GM18870 (cell line): ENCODE measurements around the gene UBE2QL1.

Source experiments
- ATAC-seq: cut with Tn5 transposase; IDR thresholded peaks from one replicate; pipeline ENCODE4 v1.9.1; 2021; ENCODE audit warnings: moderate library complexity; ENCODE audit not compliant: unreplicated experiment

UBE2QL1 gene

DNA sequence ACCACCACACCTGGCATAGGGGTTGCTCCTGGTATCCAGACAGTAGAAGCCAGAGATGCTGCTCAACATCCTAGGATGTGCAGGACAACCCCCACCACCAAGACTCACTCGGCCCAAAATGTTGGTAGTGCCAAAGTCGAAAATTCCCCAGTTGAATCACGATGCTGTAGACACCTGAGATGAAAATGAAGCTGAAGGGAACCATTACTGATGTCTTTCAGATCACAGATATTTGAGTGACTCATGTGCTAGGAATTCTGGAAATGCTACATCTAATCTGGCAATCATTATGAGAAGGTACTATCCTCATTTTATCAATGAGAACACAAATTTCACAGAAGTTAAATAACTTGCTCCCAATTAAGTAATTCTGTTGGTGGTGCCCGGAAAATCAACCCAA, 21.0 kb upstream of the UBE2QL1 start:
- ATAC-seq: no peak

DNA sequence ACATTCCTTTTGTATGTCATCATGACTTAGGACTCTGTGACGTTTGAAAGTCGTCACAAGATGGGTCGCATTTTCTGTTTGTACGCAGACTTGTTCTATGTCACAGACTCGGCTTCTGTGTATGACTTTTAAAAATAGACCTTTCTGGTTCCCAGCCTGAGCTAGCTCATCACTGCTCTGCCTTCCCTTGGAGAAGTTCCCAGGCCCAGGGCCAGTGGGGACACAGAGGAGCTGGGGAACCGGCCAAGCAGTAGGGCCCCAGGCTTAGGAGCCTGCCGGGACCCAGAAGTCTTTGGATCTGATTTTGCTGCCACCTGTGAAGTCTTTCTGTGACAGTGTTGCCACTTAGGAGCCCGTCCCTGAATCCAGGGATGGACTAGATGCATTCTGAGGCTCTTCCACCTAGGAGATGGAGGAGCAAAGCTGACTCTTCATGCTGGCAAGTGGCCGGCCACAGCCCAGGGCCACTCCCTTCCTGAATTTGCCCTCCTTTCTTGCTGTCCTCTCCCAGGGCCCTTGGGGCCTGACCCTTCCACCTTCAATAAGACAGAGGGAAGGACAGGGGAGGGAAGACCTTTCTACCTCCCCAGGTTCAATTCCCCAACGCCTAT, 18.1 kb upstream of the UBE2QL1 start:
- no peak for ATAC-seq

DNA sequence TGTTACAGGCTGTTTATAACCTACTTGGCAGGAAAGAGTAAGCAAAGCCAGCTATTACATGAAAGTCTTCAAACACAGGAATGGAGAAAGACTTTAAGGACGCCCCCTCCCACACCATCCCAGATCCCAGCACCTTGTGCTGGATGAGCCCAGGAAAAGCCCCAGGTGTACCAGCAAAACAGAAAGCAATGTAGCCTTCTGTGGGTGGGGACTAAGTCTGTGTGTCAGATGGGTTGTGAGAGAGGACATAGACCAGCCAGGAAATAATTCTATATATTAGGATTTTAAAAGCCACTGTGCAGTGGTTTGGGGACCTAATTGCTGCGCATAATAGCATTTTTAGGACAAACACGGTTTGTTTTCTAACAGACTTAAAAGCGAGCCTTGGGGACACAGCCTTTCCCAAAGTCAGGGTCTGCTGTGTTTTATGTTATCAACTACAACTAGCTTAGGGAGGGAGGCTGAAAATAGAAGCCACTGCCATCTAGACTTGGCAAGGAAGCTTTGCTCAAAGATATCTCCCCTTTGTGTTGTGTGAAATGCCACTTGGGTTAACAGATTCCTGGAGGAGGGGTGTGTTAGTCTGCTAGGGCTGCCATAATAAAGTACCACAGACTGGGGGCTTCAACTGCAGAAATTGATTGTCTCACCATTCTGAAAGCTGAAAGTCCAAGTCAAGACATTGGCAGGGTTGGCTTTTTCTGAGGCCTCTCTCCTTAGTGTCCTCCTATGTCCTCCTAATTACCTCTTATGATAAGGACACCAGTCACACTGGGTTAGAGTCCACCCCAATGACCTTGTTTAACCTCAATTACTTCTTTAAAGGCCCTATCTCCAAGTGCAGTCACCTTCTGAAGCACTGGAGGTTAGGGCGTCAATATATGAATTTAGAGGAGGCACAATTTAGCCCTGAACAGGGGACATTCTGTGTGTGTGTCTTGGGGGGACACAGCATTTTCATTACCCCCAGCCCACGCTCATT, 17.2 kb upstream of the UBE2QL1 start:
- ATAC-seq: no peak

DNA sequence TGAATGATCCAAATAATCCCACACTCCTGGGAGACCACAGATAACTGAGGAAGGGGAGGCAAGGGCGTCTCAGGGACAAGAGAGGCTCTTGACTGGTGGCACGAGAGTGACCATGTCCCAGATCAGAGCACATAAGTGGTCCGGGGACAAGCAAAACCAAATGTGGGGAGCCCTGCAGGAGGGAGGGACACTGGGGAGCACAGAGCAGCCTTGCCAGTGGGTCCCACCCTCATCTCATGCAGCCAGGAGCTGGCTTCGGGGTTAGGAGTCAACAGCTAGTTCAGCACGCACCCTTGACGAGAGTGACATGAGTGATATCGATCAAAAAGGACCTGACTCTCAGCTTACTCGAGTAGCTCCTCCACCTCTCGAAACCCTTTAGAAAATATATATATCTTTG, 16.5 kb upstream of the UBE2QL1 start:
- no peak for ATAC-seq

DNA sequence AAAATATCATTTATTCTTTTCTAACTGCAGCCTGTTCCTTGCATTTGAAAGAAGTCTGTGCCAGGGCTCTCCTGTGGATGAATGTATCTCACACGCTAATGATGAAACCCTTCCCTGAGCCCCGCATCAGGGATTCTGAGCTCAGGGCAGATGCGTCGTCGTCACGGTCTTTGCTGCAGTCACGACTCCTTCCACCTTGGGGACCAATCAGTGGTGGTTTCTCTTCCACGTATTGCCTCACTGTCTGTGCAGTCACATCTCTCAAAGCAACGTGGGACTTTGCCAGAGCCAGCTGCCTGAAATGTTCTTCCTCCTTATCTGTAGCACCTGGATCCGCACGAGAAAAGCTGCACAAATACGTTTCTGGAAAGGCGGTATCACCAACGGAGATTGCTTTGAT, 13.9 kb upstream of the UBE2QL1 start:
- ATAC-seq: no peak

DNA sequence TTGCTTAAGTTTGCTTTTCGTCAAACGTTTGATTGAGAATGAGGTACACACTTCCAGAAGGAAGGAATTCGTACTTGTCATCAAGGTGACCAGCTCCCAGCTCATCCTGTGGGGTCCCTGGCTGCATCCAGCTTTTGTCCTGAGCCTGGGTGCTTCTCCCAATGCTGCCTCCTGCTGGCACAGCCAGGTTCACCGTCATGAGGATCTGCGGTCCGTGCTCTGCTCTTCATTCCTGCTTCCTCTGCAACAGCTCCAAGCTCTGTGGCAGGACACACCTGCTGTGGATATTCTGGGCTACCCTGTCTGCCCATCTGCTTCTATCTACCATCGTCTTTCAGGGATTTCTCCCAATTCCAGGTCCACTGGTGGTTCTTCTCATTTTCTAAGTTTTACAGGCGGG, 13.3 kb upstream of the UBE2QL1 start:
- ATAC-seq: no peak

DNA sequence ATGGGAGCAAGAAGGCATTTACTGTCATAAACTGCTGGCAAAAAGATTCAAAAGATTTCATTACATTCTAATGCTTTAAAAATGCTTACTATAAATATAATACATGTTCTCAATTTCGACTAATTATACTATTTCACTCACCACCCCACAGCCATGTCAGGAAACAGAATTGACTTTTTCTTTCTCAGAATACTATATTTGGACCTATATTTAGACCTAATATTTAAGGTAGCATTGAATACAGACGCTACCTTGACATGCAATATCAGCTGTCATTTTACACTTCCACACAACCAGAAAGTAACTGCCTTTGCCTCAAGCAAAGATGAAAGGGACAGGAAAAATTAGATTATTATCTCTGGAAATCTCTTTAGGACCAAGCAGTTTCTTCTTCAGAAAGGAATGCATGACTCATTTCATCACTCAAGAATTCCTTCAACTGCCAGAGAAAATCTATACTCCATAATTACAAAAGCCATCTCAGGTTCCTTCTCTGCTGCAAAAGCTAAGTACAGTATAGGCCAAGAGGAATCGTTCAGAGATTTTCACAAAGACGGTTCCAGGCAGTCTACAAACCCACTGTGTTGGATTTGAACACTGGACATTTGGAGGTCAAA, 11.8 kb upstream of the UBE2QL1 start:
- ATAC-seq: no peak

DNA sequence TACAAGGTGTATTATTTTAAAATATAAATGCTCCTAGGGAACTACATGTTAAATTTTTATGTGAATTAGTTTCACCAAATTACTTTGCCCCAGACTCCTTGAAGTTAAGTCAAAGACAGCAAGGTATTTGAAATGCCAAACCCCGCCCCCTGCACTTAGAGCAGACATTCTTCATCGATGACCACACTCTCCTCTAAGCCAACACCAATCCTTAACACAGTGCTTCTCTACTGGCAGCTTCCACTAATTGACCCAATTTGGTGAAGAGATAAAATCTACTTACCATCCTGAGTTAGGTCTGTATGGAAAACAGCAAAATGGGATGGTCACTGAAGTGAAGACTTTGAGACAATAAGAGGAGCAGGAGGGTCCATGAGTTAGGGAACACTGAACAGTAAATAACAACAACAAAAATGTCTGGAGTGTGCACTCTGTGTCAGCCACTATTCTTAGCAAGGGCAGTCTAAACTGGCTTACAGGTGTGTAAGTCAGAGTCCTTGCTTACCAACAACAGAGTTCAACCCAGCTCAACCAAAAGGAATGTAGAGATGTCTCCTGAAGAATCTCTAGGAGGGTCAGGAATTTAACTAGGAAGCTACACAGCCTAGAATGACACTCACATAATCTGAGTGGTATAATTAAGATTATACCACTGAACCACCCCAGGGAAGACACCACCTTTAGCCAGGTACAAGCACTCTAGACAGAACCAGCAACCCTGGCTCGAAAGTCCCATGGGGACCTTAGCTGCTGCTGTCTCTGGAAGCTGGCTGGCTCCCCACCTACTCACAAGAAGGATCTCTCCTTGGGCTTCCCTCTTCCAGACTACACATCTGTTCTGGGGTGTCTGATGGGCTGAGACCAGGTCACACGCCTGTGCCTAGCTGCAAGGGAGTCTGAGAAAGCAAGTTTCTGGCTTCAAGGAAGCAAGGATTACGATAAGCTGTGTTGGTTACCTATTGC, 8.8 kb upstream of the UBE2QL1 start:
- ATAC-seq: no peak

DNA sequence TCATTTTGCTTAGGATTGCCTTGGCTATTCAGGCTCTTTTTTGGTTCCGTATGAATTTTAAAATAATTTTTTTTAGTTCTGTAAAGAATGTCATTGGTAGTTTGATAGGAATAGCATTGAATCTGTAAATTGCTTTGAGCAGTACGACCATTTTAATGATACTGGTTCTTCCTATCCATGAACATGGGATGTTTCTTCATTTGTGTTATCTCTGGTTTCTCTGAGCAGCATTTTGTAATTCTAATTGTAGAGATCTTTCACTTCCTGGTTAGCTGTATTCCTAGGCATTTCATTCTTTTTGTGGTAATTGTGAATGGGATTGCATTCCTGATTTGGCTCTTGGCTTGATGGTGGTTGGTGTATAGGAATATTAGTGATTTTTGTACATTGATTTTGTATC, 6.3 kb upstream of the UBE2QL1 start:
- ATAC-seq: no peak

DNA sequence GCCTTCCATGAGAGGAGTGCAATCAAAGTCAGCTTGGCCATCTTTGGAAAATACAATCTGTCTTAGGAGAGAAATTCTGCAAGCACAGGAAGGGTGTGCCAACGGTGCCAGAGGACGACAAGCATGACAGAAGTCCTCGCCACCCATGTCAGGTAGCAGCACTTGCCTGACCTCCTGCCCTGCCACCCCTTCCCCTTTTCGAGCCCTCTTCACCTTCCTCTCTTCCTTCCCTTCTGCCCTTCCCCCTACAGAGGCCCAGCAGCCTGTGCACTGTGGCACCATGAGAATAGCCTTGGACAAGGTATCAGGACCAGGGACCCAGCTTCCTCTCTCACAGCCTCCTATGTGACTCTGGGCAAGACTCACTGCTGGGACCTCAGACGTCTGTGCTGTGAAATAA, 5.3 kb upstream of the UBE2QL1 start:
- no peak for ATAC-seq

DNA sequence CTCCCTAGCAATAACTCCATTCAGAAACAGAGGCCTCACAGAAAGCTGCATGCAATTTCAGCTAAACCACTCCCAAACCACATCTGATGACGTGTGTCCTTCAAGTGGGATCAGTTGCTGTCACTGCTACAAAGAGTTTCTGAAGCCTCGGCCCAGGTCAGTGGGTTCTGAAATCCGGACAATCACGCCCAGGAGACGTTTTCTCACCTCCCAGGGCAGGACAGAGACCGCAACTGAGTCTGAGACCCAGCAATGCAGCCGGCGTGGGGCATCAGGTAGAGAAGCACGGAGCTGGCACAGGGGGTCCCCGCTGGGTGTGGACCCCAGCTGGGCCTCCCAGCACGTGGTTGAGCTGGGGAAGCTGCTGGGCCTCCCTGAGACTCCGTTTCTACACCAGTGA, 2.6 kb upstream of the UBE2QL1 start:
- no peak for ATAC-seq

DNA sequence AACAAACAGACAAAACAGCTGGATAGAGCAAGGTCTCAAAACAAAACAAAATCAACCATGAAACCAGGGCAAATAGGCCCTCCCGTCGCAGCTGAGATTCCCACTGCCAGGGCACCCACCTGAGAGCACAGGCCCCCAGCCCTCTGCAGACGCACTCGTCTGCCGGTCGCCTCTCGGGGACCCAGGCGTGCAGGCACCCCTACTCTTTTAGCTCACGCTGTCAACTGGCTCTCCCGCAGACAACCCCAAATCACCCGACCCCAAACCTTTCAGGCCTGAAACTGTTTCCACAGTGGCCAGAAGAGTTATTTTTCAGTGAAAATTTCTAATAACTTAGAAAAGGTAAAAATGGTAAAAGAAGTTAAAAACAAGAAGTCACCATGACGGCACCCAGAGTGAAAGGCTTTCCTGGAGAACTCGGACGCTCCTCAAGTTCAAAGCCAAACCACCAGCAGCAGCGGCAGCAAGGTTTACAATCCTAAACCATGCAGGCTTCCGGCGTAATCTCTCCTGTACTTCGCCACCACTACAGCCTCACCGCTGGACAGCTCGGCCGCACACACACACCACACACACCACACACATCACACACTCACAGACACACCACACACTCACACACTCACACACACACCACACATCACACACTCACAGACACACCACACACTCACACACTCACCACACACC, 1.9 kb upstream of the UBE2QL1 start:
- ATAC-seq: no peak

DNA sequence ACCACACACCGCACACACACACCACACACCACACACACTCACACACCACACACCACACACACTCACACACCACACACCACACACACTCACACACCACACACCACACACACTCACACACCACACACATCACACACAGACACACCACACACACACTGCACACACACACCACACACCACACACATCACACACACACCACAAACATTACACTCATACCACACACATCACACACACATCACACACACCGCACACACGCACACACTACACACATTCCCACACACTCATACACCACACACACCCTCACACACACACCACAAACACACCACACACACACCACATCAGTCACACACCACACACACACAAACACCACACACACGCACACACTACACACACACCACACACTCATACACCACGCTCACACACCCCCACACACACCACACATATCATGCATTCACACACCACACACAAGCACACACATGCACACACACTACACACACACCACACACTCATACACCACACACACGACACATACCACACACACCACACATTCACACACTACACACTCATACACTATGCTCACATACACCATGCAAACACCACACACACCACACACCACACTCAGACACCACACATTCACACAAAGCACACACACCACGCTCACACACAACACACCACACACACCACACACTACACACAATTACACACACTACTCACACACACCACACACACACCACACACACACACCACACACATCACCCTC, 1.1 kb upstream of the UBE2QL1 start:
- ATAC-seq: no peak

DNA sequence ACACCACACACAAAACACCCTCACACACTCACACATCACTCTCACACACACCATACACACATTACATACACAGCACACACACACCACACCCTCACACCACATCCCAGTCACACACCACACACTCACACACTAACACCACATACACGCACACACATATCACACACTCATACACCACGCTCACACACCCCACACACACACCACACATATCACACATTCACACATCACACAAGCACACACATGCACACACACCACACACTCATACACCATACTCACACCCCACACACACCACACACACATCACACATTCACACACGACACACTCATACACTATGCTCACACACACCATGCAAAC, 543 bp upstream of the UBE2QL1 start:
- no peak for ATAC-seq

DNA sequence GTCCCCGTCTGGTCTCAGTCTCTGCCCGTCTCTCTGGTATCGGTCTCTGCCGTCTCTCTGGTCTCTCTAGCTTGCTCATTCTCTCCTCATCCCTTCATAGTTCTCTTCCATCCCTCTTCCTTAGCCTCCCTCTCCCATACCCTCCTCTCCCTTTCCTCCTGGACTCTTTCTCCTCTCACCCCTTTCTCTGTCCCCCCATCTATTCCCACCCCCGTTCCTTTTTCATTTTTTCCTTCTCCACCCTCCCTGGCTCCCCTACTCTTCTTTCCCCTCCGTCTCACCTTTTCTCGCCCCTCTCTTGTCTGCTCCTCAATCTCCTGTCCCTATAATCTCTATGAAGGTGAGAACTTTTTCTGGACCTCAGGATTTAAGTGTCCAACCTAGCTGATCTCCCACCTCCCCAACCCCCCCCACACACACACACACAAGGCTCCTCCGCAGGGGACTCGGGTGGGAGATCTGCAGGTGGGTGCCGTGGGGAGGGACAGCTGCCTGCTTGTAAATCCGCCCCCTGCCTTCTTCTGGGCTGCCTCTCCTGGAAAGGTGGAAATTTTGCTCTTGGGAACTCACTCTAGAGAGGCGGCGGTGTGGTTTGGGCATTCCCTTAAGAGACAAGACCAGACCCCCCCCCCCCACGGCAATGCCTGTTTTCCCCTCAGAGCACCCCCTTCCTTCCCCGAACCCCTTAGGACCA, 953 bp downstream of the UBE2QL1 start:
- ATAC-seq: no peak

DNA sequence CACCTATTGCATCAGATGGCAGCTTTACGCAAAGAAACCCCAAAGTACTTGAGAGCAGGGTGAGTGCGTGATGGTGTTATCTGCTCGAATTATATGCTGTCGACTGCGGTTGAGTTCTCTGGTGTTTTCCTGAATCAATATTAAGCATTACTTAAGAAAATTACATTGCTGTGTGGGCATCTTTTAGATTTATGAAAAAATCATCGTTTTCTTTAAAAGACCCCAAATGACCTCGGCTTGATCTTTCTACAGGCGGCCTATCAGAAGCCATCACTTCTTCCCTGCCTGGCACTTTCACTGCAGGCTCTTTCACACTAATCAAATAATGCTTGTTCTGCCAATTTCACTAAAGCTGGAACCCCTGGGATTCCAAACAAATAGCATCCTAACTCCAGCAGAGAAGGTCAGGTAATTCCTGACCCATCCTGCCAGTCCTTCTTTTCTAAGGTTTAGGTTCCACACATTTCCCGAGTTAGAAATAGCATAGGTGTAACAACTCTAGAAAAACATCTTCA, 1.7 kb downstream of the UBE2QL1 start:
- ATAC-seq: no peak

DNA sequence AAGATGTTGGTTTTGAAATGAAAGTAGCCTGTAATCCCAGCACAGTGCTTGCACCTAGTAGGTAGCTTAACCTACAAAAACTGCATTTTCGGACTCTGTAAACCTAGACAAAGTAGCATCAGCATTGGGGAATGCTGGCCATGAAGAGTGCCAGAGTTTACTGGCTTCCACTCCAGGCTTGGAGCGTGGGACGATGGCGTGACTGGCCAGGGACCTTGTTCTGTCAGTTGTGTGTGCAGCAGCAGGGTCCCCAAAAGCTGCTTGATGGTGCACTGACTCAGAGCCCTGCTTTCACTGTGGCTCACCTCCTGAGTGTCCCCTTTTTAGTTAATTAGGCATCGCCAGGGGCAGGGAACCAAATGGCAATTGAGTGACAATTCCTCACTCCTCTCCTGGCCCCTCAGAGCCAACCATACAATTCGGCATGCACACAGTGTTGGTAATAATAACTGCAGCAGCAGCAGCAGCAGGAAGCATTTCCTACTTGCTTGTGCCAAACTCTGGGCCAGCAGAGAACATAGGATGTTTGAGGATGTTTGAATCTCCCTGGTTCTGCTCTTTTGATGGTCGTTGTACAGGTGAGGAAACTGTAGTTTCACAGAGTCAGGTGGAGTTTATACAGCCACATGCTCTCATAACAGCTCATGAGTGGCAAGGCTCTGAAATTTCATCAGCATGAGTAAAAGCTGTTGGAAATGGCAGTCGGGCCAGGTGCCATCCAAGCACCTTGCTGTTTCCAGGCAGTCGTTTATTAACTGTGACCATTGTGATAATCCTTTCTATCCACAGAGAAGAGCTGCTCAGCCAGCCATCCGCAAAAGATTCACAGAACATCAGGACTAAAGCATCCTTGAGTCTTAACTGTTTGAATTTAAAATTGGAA, 4.2 kb downstream of the UBE2QL1 start:
- ATAC-seq: no peak
